K562 (cell line): ENCODE data around the gene MPND. TPM values are rescaled to one million over a fixed set of nuclear protein-coding genes. Genes with fewer than 3 reads are reported as not detected.

ENCODE experiments used
- CBFA2T3 ChIP-seq: fragments of 450-650 bp; IDR thresholded peaks from 2 replicates; pipeline ENCODE4 v1.6.1; 2017
- CREB1 ChIP-seq, 2 experiments: sonication (generic) in 1 of 2; formaldehyde crosslinking in 1 of 2; IDR thresholded peaks; 2 replicates each; pipeline versions ENCODE4 v1.6.1 to v1.8.0; 2012 to 2022; ENCODE audit warnings: inconsistent platforms in 1 of 2, mild to moderate bottlenecking in 1 of 2, missing genetic modification reagents in 1 of 2, moderate library complexity in 1 of 2
- CXXC5 ChIP-seq: fragments of 250-450 bp; sonication (Bioruptor Pico); IDR thresholded peaks from 2 replicates; pipeline ENCODE4 v1.8.0; 2022; ENCODE audit warnings: inconsistent platforms, mild to moderate bottlenecking, moderate library complexity
- DNMT1 ChIP-seq: fragments of 450-650 bp; IDR thresholded peaks from 2 replicates; pipeline ENCODE4 v1.6.1; 2016; ENCODE audit warnings: antibody characterized with exemption, mild to moderate bottlenecking
- ELF2 ChIP-seq: fragments of 250-450 bp; sonication (Bioruptor Pico); IDR thresholded peaks from 2 replicates; pipeline ENCODE4 v1.5.0; 2021; ENCODE audit warnings: mild to moderate bottlenecking
- GABPB1 ChIP-seq: sonication (generic); formaldehyde crosslinking; IDR thresholded peaks from 2 replicates; pipeline ENCODE4 v1.8.0; 2022; ENCODE audit warnings: mild to moderate bottlenecking, missing genetic modification reagents
- MCM5 ChIP-seq: fragments of 450-650 bp; IDR thresholded peaks from 2 replicates; pipeline ENCODE4 v1.6.1; 2016; ENCODE audit warnings: low read depth
- NEUROD1 ChIP-seq: fragments of 150-350 bp; IDR thresholded peaks from 2 replicates; pipeline ENCODE4 v1.6.1; 2014; ENCODE audit warnings: borderline replicate concordance, low read length, low read depth; ENCODE audit not compliant: partially characterized antibody
- NFATC3 ChIP-seq: fragments of 450-650 bp; IDR thresholded peaks from 2 replicates; pipeline ENCODE4 v1.6.1; 2017; ENCODE audit warnings: mild to moderate bottlenecking
- NFIX ChIP-seq: fragments of 250-450 bp; sonication (Bioruptor Pico); IDR thresholded peaks from 2 replicates; pipeline ENCODE4 v1.4.0; 2020; ENCODE audit warnings: low read depth, mild to moderate bottlenecking, moderate library complexity
- RB1 ChIP-seq: fragments of 450-650 bp; IDR thresholded peaks from 2 replicates; pipeline ENCODE4 v1.6.1; 2017; ENCODE audit warnings: low read depth, mild to moderate bottlenecking
- SMARCA5 ChIP-seq: fragments of 450-650 bp; IDR thresholded peaks from 2 replicates; pipeline ENCODE4 v1.6.1; 2016
- SPI1 ChIP-seq: IDR thresholded peaks from 2 replicates; pipeline ENCODE4 v1.6.1; 2011; ENCODE audit warnings: low read depth, low read length, control low read depth, borderline replicate concordance
- TSHZ1 ChIP-seq: fragments of 250-450 bp; sonication (Bioruptor Pico); IDR thresholded peaks from 2 replicates; pipeline ENCODE4 v1.4.0; 2020; ENCODE audit warnings: mild to moderate bottlenecking, moderate library complexity
- YY1 ChIP-seq, 3 experiments: IDR thresholded peaks; 2 replicates each; pipeline ENCODE4 v1.6.1; 2011; ENCODE audit warnings: low read length in 2 of 3, mild to moderate bottlenecking in 2 of 3, moderate library complexity in 2 of 3, borderline replicate concordance in 1 of 3, control low read depth in 1 of 3, low read depth in 1 of 3; ENCODE audit not compliant: insufficient read depth in 3 of 3, insufficient replicate concordance in 2 of 3, control insufficient read depth in 1 of 3, insufficient read length in 1 of 3; ENCODE audit errors: extremely low read depth in 1 of 3
- ZBTB2 ChIP-seq: fragments of 450-650 bp; IDR thresholded peaks from 2 replicates; pipeline ENCODE4 v1.6.1; 2016; ENCODE audit warnings: antibody characterized with exemption
- ZNF197 ChIP-seq: fragments of 200-800 bp; sonication (Bioruptor generic); IDR thresholded peaks from 2 replicates; pipeline ENCODE4 v1.6.1; 2016; ENCODE audit warnings: low read depth, missing genetic modification characterization, missing compliant biosample characterization
- ZNF431 ChIP-seq: sonication (generic); formaldehyde crosslinking; IDR thresholded peaks from 2 replicates; pipeline ENCODE4 v1.8.0; 2022; ENCODE audit warnings: mild to moderate bottlenecking, missing genetic modification reagents
- polyA plus RNA-seq, 8 experiments: library from polyadenylated mRNA; depleted of rRNA in 4 of 8; stranded (reverse) in 5 of 8; unstranded in 3 of 8; fragments of >200 nt; fragmentation: Nextera tagmentation in 2 of 8; fragmentation: Illumina TruSeq in 1 of 8; extraction: Ambion mirVana in 2 of 8; extraction: Trizol in 1 of 8; gene quantifications; 2 replicates each; pipeline versions ENCODE4 v1.2.1 to v1.2.3, GENCODE V29; 2011 to 2014; ENCODE audit warnings: inconsistent platforms in 1 of 8, missing spikeins in 1 of 8
- total RNA-seq, 7 experiments: library from RNA; depleted of rRNA in 6 of 7; stranded (reverse); fragments of >200 nt in 6 of 7; fragmentation: Illumina TruSeq in 2 of 7; extraction: Trizol in 2 of 7; gene quantifications; 2 replicates each; pipeline versions ENCODE4 v1.2.1 to v1.2.3, GENCODE V29; 2011 to 2021; ENCODE audit warnings: low replicate concordance in 1 of 7
- TF ChIP-seq, protein P1 (sequence below): sonication (generic); formaldehyde crosslinking; IDR thresholded peaks from 2 replicates; pipeline ENCODE4 v1.8.0; 2022; ENCODE audit warnings: mild to moderate bottlenecking, missing genetic modification reagents, borderline replicate concordance
- TF ChIP-seq, protein P2 (sequence below), 2 experiments: fragments of 450-650 bp in 1 of 2; sonication (generic) in 1 of 2; formaldehyde crosslinking in 1 of 2; IDR thresholded peaks in 1 of 2; conservative IDR thresholded peaks in 1 of 2; 2 replicates each; pipeline versions ENCODE4 v1.6.1 to v1.8.1; 2016 to 2023; ENCODE audit warnings: mild to moderate bottlenecking in 2 of 2, moderate library complexity in 2 of 2, inconsistent platforms in 1 of 2, missing genetic modification reagents in 1 of 2

Gene MPND
- total and polyA plus RNA-seq, 9 of the 15 experiments (the other 6 are each of a cell fraction or from before 2014, with no cell fraction given), result 0.25 to 14.0 (median 3.9) TPM

DNA sequence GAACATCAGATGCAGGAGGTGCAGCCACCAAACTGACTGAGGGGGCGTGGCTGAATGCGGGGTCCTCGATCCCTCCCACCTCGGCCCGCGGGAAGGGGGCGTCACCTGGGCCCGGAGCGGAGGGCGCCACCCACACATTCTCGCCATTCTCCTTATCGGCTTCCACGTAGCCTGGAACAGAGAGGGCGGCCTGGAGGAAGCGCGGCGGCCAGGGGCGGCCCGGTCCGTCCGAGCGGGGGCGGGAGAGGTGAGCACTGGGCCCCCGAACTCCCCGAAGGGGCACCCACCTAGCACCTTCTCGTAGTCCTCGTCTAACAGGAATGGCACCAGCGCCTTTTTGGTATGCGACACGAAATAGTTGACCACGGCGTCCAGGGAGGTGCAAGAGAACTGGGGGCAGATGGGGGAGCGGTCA is 16.5 kb upstream of the MPND start (continued):
- TF ChIP-seq SPI1, result no peak
- TF ChIP-seq GABPB1 (CRISPR knock-in tag), result peak; percentile 50; the same call in 1 of the 2 replicates
- TF ChIP-seq, protein P1, sequence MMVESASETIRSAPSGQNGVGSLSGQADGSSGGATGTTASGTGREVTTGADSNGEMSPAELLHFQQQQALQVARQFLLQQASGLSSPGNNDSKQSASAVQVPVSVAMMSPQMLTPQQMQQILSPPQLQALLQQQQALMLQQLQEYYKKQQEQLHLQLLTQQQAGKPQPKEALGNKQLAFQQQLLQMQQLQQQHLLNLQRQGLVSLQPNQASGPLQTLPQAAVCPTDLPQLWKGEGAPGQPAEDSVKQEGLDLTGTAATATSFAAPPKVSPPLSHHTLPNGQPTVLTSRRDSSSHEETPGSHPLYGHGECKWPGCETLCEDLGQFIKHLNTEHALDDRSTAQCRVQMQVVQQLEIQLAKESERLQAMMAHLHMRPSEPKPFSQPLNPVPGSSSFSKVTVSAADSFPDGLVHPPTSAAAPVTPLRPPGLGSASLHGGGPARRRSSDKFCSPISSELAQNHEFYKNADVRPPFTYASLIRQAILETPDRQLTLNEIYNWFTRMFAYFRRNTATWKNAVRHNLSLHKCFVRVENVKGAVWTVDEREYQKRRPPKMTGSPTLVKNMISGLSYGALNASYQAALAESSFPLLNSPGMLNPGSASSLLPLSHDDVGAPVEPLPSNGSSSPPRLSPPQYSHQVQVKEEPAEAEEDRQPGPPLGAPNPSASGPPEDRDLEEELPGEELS (CRISPR knock-in tag), result no peak
- no peak for TF ChIP-seq NFIX (CRISPR knock-in tag)
- TF ChIP-seq CBFA2T3, result peak; percentile 21; the same call in 1 of the 2 replicates
- TF ChIP-seq SMARCA5, result peak; percentile 65; the same call in 1 of the 2 replicates
- TF ChIP-seq ELF2 (CRISPR knock-in tag), result no peak
- no peak for TF ChIP-seq MCM5
- peak in 1 of 3 experiments; percentile 32 for TF ChIP-seq YY1 (IDR thresholded peaks at IDR 0.05; ENCODE audit: borderline replicate concordance in 1 of 3, control insufficient read depth in 1 of 3, extremely low read depth in 1 of 3, insufficient read depth in 3 of 3, insufficient read length in 1 of 3, insufficient replicate concordance in 2 of 3, low read depth in 1 of 3, low read length in 2 of 3)
- no peak for TF ChIP-seq NFATC3
- TF ChIP-seq NEUROD1, result peak; percentile 27
- no peak for TF ChIP-seq TSHZ1 (CRISPR knock-in tag)
- TF ChIP-seq ZNF197, result no peak
- TF ChIP-seq DNMT1, result no peak
- TF ChIP-seq ZBTB2, result peak; percentile 37; the same call in 1 of the 2 replicates
- TF ChIP-seq CXXC5 (CRISPR knock-in tag), result peak; percentile 63
- TF ChIP-seq ZNF431 (CRISPR knock-in tag), result 0 out of 2 replicates have a peak, but pooled peaks have one; percentile 66
- peak; percentile 49; the same call in 1 of the 2 replicates for TF ChIP-seq CREB1 (IDR thresholded peaks at IDR 0.05)
- peak; percentile 68 for TF ChIP-seq CREB1 (CRISPR knock-in tag; IDR thresholded peaks at IDR 0.05)
- TF ChIP-seq, protein P2, sequence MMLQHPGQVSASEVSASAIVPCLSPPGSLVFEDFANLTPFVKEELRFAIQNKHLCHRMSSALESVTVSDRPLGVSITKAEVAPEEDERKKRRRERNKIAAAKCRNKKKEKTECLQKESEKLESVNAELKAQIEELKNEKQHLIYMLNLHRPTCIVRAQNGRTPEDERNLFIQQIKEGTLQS (IDR thresholded peaks at IDR 0.05), result peak; percentile 50; the same call in 1 of the 2 replicates
- TF ChIP-seq, protein P2 (CRISPR knock-in tag; conservative IDR thresholded peaks at IDR 0.05), result no peak
- TF ChIP-seq RB1, result peak; percentile 32; the same call in 1 of the 2 replicates
